A549 (cell line): Measurements from ENCODE around the gene FOXE1. TPM values are rescaled to one million over a fixed set of nuclear protein-coding genes. Genes with fewer than 3 reads are reported as not detected.
A peak's percentile ranks its signal among the peaks of the same experiment; 100 is the strongest.

Experiments used
- ATAC-seq, 2 experiments: fragments of 200-7000 bp in 1 of 2; fragments of >200 bp in 1 of 2; cut with Nextera tagmentation in 1 of 2; cut with Tn5 transposase in 1 of 2; 3 replicates each; pipeline versions ENCODE4 v1.8.0 to v1.9.1; 2018 to 2020; ENCODE audit warnings: mild to moderate bottlenecking in 1 of 2, moderate library complexity in 1 of 2
- CTCF ChIA-PET: fragments of 300-600 bp; sonication (Branson Sonifier 250); formaldehyde crosslinking; extraction: SDS; loops from one replicate; lab custom pipeline; 2021; ENCODE audit warnings: antibody characterized with exemption, inconsistent platforms; lab: Yijun Ruan, JAX
- POLR2A ChIA-PET: fragments of 350-600 bp; formaldehyde crosslinking; extraction: SDS; loops from one replicate; lab custom pipeline; 2021; ENCODE audit warnings: antibody characterized with exemption, inconsistent platforms; lab: Yijun Ruan, JAX
- DNase-seq, 2 experiments: peaks; one replicate each; pipeline versions ENCODE4 v3.0.0 to v3.0.0-alpha.2; 2011 to 2016; ENCODE audit warnings: low read depth in 1 of 2, low spot score in 1 of 2
- FAIRE-seq: peaks from 2 replicates; lab custom pipeline; 2011; peaks lifted over from hg19 to GRCh38; lab: Jason Lieb, UNC
- H3K27ac ChIP-seq, 2 experiments: fragments of >200 bp; sonication (Bioruptor Twin); formaldehyde crosslinking; 3 replicates each; pipeline ENCODE4 v1.5.1; 2016 to 2017
- H3K4me1 ChIP-seq: fragments of >200 bp; sonication (Bioruptor Twin); formaldehyde crosslinking; 3 replicates; pipeline ENCODE4 v1.6.1; 2016
- H3K4me2 ChIP-seq: fragments of >200 bp; sonication (Bioruptor Twin); formaldehyde crosslinking; 3 replicates; pipeline ENCODE4 v1.6.1; 2016
- H3K4me3 ChIP-seq: fragments of >200 bp; sonication (Bioruptor Twin); formaldehyde crosslinking; 3 replicates; pipeline ENCODE4 v1.5.1; 2016
- H3K9me3 ChIP-seq: fragments of >200 bp; sonication (Bioruptor Twin); formaldehyde crosslinking; 3 replicates; pipeline ENCODE4 v1.6.1; 2016
- BCL3 ChIP-seq: fragments of >200 bp; sonication (Bioruptor Twin); formaldehyde crosslinking; IDR thresholded peaks from 3 replicates; pipeline ENCODE4 v1.6.1; 2016
- BHLHE40 ChIP-seq: IDR thresholded peaks from 2 replicates; pipeline ENCODE4 v1.6.1; 2012; ENCODE audit warnings: low read depth, low read length, inconsistent platforms
- CBX8 ChIP-seq: fragments of 200-600 bp; sonication (generic); IDR thresholded peaks from 2 replicates; pipeline ENCODE4 v1.6.1; 2016
- CEBPB ChIP-seq, 2 experiments: fragments of >200 bp in 1 of 2; sonication (Bioruptor Twin) in 1 of 2; formaldehyde crosslinking in 1 of 2; IDR thresholded peaks; 2 replicates each; pipeline ENCODE4 v1.6.1; 2012 to 2016
- CTCF ChIP-seq: fragments of >200 bp; sonication (Bioruptor Twin); formaldehyde crosslinking; IDR thresholded peaks from 3 replicates; pipeline ENCODE4 v1.5.1; 2016
- EHF ChIP-seq: fragments of 250-450 bp; sonication (Bioruptor Pico); IDR thresholded peaks from 2 replicates; pipeline ENCODE4 v1.5.0; 2020; ENCODE audit warnings: mild to moderate bottlenecking
- ELK1 ChIP-seq: fragments of 150-350 bp; IDR thresholded peaks from 2 replicates; pipeline ENCODE4 v1.6.1; 2014; ENCODE audit warnings: low read depth, mild to moderate bottlenecking, low read length
- EP300 ChIP-seq, 2 experiments: fragments of >200 bp; sonication (Bioruptor Twin); formaldehyde crosslinking; IDR thresholded peaks; 2 replicates in 1 of 2; 3 replicates in 1 of 2; pipeline ENCODE4 v1.6.1; 2016 to 2017
- FOSB ChIP-seq: fragments of 250-450 bp; sonication (Bioruptor Pico); IDR thresholded peaks from 2 replicates; pipeline ENCODE4 v1.5.0; 2020; ENCODE audit warnings: mild to moderate bottlenecking, moderate library complexity
- FOSL2 ChIP-seq, 2 experiments: fragments of 450-650 bp in 1 of 2; fragments of >200 bp in 1 of 2; sonication (Bioruptor Twin) in 1 of 2; formaldehyde crosslinking; IDR thresholded peaks; 2 replicates each; pipeline versions ENCODE4 v1.5.0 to v1.6.1; 2016 to 2020; ENCODE audit warnings: mild to moderate bottlenecking in 1 of 2, moderate library complexity in 1 of 2
- FOXS1 ChIP-seq: fragments of 250-450 bp; sonication (Bioruptor Pico); IDR thresholded peaks from 2 replicates; pipeline ENCODE4 v1.5.0; 2020; ENCODE audit warnings: mild to moderate bottlenecking, moderate library complexity
- GATA3 ChIP-seq: IDR thresholded peaks from 2 replicates; pipeline ENCODE4 v1.6.1; 2012; ENCODE audit warnings: borderline replicate concordance
- HDAC2 ChIP-seq: fragments of 200-600 bp; sonication (generic); IDR thresholded peaks from 2 replicates; pipeline ENCODE4 v1.6.1; 2016
- HES2 ChIP-seq: fragments of >200 bp; sonication (Bioruptor Twin); formaldehyde crosslinking; IDR thresholded peaks from 2 replicates; pipeline ENCODE4 v1.6.1; 2016
- HOXA7 ChIP-seq: fragments of 250-450 bp; sonication (Bioruptor Pico); IDR thresholded peaks from 2 replicates; pipeline ENCODE4 v1.5.0; 2020; ENCODE audit warnings: mild to moderate bottlenecking, moderate library complexity
- HOXB5 ChIP-seq: fragments of 250-450 bp; sonication (Bioruptor Pico); IDR thresholded peaks from 2 replicates; pipeline ENCODE4 v1.5.0; 2020; ENCODE audit warnings: mild to moderate bottlenecking, moderate library complexity
- KDM1A ChIP-seq: fragments of 200-600 bp; sonication (generic); IDR thresholded peaks from 2 replicates; pipeline ENCODE4 v1.6.1; 2016; ENCODE audit warnings: low read depth, mild to moderate bottlenecking
- KDM5A ChIP-seq: fragments of 200-600 bp; sonication (generic); IDR thresholded peaks from 2 replicates; pipeline ENCODE4 v1.6.1; 2016; ENCODE audit warnings: antibody characterized with exemption, mild to moderate bottlenecking
- MYC ChIP-seq: IDR thresholded peaks from 2 replicates; pipeline ENCODE4 v1.6.1; 2012; ENCODE audit warnings: mild to moderate bottlenecking, inconsistent platforms, low read length, improper control_type of control experiment, borderline replicate concordance
- NFE2L2 ChIP-seq: fragments of 150-350 bp; conservative IDR thresholded peaks from 2 replicates; pipeline ENCODE4 v1.6.1; 2014; ENCODE audit warnings: low read length
- NPAS2 ChIP-seq: fragments of 250-450 bp; sonication (Bioruptor Pico); IDR thresholded peaks from 2 replicates; pipeline ENCODE4 v1.8.0; 2022; ENCODE audit warnings: mild to moderate bottlenecking, moderate library complexity, borderline replicate concordance
- POLR2A ChIP-seq: IDR thresholded peaks from 2 replicates; pipeline ENCODE4 v1.6.1; 2012; ENCODE audit warnings: mild to moderate bottlenecking, low read length
- POLR2AphosphoS2 ChIP-seq: conservative IDR thresholded peaks from 2 replicates; pipeline ENCODE4 v1.6.1; 2012; ENCODE audit warnings: low read length, improper control_type of control experiment, inconsistent platforms
- RCOR1 ChIP-seq: fragments of 150-350 bp; IDR thresholded peaks from 2 replicates; pipeline ENCODE4 v1.6.1; 2014; ENCODE audit warnings: antibody characterized with exemption, low read length, low read depth
- SREBF2 ChIP-seq: fragments of 450-650 bp; IDR thresholded peaks from 2 replicates; pipeline ENCODE4 v1.6.1; 2014; ENCODE audit warnings: mild to moderate bottlenecking, moderate library complexity
- TFCP2L1 ChIP-seq: fragments of 250-450 bp; sonication (Bioruptor Pico); IDR thresholded peaks from 2 replicates; pipeline ENCODE4 v1.5.0; 2021; ENCODE audit warnings: mild to moderate bottlenecking
- ZFP36 ChIP-seq: fragments of 450-650 bp; IDR thresholded peaks from 2 replicates; pipeline ENCODE4 v1.6.1; 2014; ENCODE audit warnings: borderline replicate concordance; ENCODE audit not compliant: partially characterized antibody
- ZNF302 ChIP-seq: fragments of 250-450 bp; sonication (Bioruptor Pico); IDR thresholded peaks from 2 replicates; pipeline ENCODE4 v1.9.0; 2021; ENCODE audit warnings: inconsistent platforms, mild to moderate bottlenecking, moderate library complexity
- WGBS: methylation state at CpG from one replicate; pipeline ENCODE4 v1.1.6; 2017; ENCODE audit errors: missing lambda C conversion rate; 5-methylcytosine and 5-hydroxymethylcytosine counted together
- polyA plus RNA-seq, 4 experiments: library from polyadenylated mRNA; depleted of rRNA in 3 of 4; stranded (reverse); fragments of >200 nt; fragmentation: RNase III in 1 of 4; extraction: RNeasy Plus Mini Kit Qiagen cat#74134 plus additional on column Dnase treatment in 1 of 4; gene quantifications; 2 replicates in 3 of 4; 3 replicates in 1 of 4; pipeline ENCODE4 v1.2.3, GENCODE V29; 2011 to 2017

FOXE1 gene
- polyA plus RNA-seq, 2 of the 4 experiments (the other 2 are of a cell fraction) = 5.5 to 6.3 TPM

GRCh38 chr9:97875111-97875510, 22.1 kb downstream of the FOXE1 start:
- CTCF ChIA-PET = interaction anchor here (1.0 to 3.2 kb wide), 5 partner anchors 20 to 70 kb away, joined by 3 to 14 read pairs (median 5); partner anchors contain the start of genes FOXE1 and TRMO
- Histone ChIP-seq H3K4me1 (peaks cover 34% of the 10 kb centered on the region), H3K4me3 (no peak overlapping the region), H3K9me3 (no peaks in the 10 kb centered on the region), H3K4me2 (no peak overlapping the region), H3K27ac (peak overlapping the region; percentile 84 to 90)
- POLR2A ChIA-PET = no interaction called here
- 91% methylated on average over 5 of the region's 5 CpGs for WGBS
- TF ChIP-seq HOXA7 (CRISPR knock-in tag) = no peak
- TF ChIP-seq ZNF302 = no peak
- no peak for TF ChIP-seq NFE2L2
- TF ChIP-seq CEBPB (IDR thresholded peaks at IDR 0.05) = no peak
- TF ChIP-seq FOSB (CRISPR knock-in tag) = no peak
- no peak for TF ChIP-seq FOSL2 (IDR thresholded peaks at IDR 0.05)
- no peak for TF ChIP-seq FOSL2 (CRISPR knock-in tag; IDR thresholded peaks at IDR 0.05)
- TF ChIP-seq CBX8 = no peak
- TF ChIP-seq BCL3 = no peak
- no peak for TF ChIP-seq POLR2AphosphoS2
- TF ChIP-seq KDM5A = no peak
- TF ChIP-seq ZFP36 = no peak
- TF ChIP-seq RCOR1 = no peak
- TF ChIP-seq FOXS1 (CRISPR knock-in tag) = no peak
- DNase-seq (no peak), FAIRE-seq (no peak), ATAC-seq (no peak)

- WGBS = 92% methylated on average over 3 of the region's 3 CpGs
- DNase-seq (no peak), FAIRE-seq (no peak), ATAC-seq (no peak)
- ChIA-PET POLR2A (interaction anchor here (1.7 to 2.7 kb wide), 2 partner anchors 22 to 162 kb away, joined by 5 to 14 read pairs; no protein-coding TSS in a partner anchor), CTCF (interaction anchor here (0.6 to 3.2 kb wide), 7 partner anchors 9 to 175 kb away, joined by 3 to 14 read pairs (median 5); partner anchors contain the start of gene FOXE1)
- Histone ChIP-seq H3K27ac (peak overlapping the region; percentile 84 to 90), H3K4me3 (0 out of 3 replicates have a peak overlapping the region, but pooled peaks have one; percentile 5), H3K4me1 (peaks cover 34% of the 10 kb centered on the region), H3K9me3 (no peaks in the 10 kb centered on the region), H3K4me2 (peak overlapping the region; percentile 74)
- TF ChIP-seq HOXB5 (no peak), KDM1A (0 out of 2 replicates have a peak, but pooled peaks have one; percentile 6), ZFP36 (peak; percentile 63)
Observed at GRCh38 chr9:97876061-97876460, 23.0 kb downstream of the FOXE1 start.

- H3K9me3 ChIP-seq = no peaks in the 10 kb centered on the region
- TF ChIP-seq EHF = no peak
- TF ChIP-seq POLR2A = no peak
- TF ChIP-seq TFCP2L1 = no peak
- TF ChIP-seq GATA3 = no peak
- no peak for TF ChIP-seq MYC
- TF ChIP-seq SREBF2 = no peak
- no peak for TF ChIP-seq FOSB (CRISPR knock-in tag)
- TF ChIP-seq EP300 (IDR thresholded peaks at IDR 0.05) = no peak
- no peak for TF ChIP-seq HDAC2
- TF ChIP-seq NPAS2 (CRISPR knock-in tag) = no peak
- no peak for TF ChIP-seq BHLHE40
- no peak for TF ChIP-seq RCOR1
- no peak for TF ChIP-seq HES2
- no peak for TF ChIP-seq ELK1
- no peak for TF ChIP-seq HOXA7 (CRISPR knock-in tag)
- no peak for TF ChIP-seq CTCF
- no peak overlapping the region for H3K4me3 ChIP-seq
- no peak overlapping the region for H3K4me2 ChIP-seq
- peaks cover 22% of the 10 kb centered on the region for H3K4me1 ChIP-seq
- peak overlapping the region in 1 of 2 experiments; percentile 90; a peak in 3 of 6 replicates for H3K27ac ChIP-seq
- DNase-seq (no peak), ATAC-seq (no peak), FAIRE-seq (no peak)
- POLR2A ChIA-PET = interaction anchor here (0.6 kb wide), 1 partner anchor 19 kb away, joined by 5 read pairs; no protein-coding TSS in a partner anchor
- WGBS = 81% methylated on average over 4 of the region's 4 CpGs
- CTCF ChIA-PET = interaction anchor here (1.3 to 2.9 kb wide), 6 partner anchors 9 to 27 kb away, joined by 4 to 18 read pairs (median 10); partner anchors contain the start of gene FOXE1
Observed at GRCh38 chr9:97880336-97880735, 27.3 kb downstream of the FOXE1 start.
